ENCODE measurements around the gene ASCC2. TPM values are rescaled to one million over a fixed set of nuclear protein-coding genes. Genes with fewer than 3 reads are reported as not detected.

The ASCC2 gene
- total and polyA plus RNA-seq, 4 donors, result 34.6 to 43.7 (median 38.7) TPM

GRCh38 chr22:29827091-29827490, 11.0 kb downstream of the ASCC2 start:
- H3K27me3 ChIP-seq (ENCODE audit: control insufficient read depth in 4 of 4, insufficient read depth in 4 of 4, low read length in 3 of 4), result no peaks in the 10 kb centered on the region
- no peak overlapping the region for H3K27ac ChIP-seq (ENCODE audit: low read depth in 1 of 2, low read length in 2 of 2)
- 93% methylated on average over 4 of the region's 4 CpGs for WGBS
- H3K4me3 ChIP-seq (ENCODE audit: low read depth in 1 of 3, low read length in 3 of 3), result no peak overlapping the region
- DNase-seq (ENCODE audit: low spot score), result no peak
- no peak overlapping the region for H3K9ac ChIP-seq (ENCODE audit: low read depth in 1 of 2, low read length in 2 of 2)
- no peaks in the 10 kb centered on the region for H3K9me3 ChIP-seq (ENCODE audit: control insufficient read depth in 4 of 4, low read length in 3 of 4)
- peaks cover 5 to 31% (median 23%) of the 10 kb centered on the region in 4 donors for H3K4me1 ChIP-seq (ENCODE audit: control insufficient read depth in 4 of 4, insufficient read depth in 4 of 4, low read length in 3 of 4)
- no peak for TF ChIP-seq EGR1 (IDR thresholded peaks at IDR 0.05; ENCODE audit: low read depth in 2 of 2)
- TF ChIP-seq FOXA1 (IDR thresholded peaks at IDR 0.05), result no peak
- no peak for TF ChIP-seq ATF3 (IDR thresholded peaks at IDR 0.05)
- no peak for TF ChIP-seq REST (IDR thresholded peaks at IDR 0.05)
- no peak for TF ChIP-seq RXRA (IDR thresholded peaks at IDR 0.05)
- TF ChIP-seq JUND (IDR thresholded peaks at IDR 0.05), result no peak
- no peak for TF ChIP-seq GABPA (IDR thresholded peaks at IDR 0.05 in 1 of 2, conservative IDR thresholded peaks at IDR 0.05 in 1 of 2)
- peaks cover 8 to 25% (median 22%) of the 10 kb centered on the region in 4 donors for H3K36me3 ChIP-seq (ENCODE audit: control insufficient read depth in 4 of 4, insufficient read depth in 3 of 4, low read depth in 1 of 4, low read length in 3 of 4)

- no peak overlapping the region for H3K27ac ChIP-seq (ENCODE audit: low read depth in 1 of 2, low read length in 2 of 2)
- H3K36me3 ChIP-seq (ENCODE audit: control insufficient read depth in 4 of 4, insufficient read depth in 3 of 4, low read depth in 1 of 4, low read length in 3 of 4), result peaks cover 8 to 26% (median 22%) of the 10 kb centered on the region in 4 donors
- DNase-seq (ENCODE audit: low spot score), result no peak
- no peaks in the 10 kb centered on the region for H3K27me3 ChIP-seq (ENCODE audit: control insufficient read depth in 4 of 4, insufficient read depth in 4 of 4, low read length in 3 of 4)
- peaks cover 12 to 30% (median 23%) of the 10 kb centered on the region in 4 donors for H3K4me1 ChIP-seq (ENCODE audit: control insufficient read depth in 4 of 4, insufficient read depth in 4 of 4, low read length in 3 of 4)
- 88% methylated on average over 17 of the region's 17 CpGs for WGBS
- TF ChIP-seq RAD21 (IDR thresholded peaks at IDR 0.05), result no peak
- TF ChIP-seq HNF4A (conservative IDR thresholded peaks at IDR 0.05), result no peak
- TF ChIP-seq JUND (IDR thresholded peaks at IDR 0.05), result no peak
- TF ChIP-seq ATF3 (IDR thresholded peaks at IDR 0.05), result no peak
- TF ChIP-seq NR2F2 (IDR thresholded peaks at IDR 0.05), result no peak
- no peak for TF ChIP-seq EGR1 (IDR thresholded peaks at IDR 0.05; ENCODE audit: low read depth in 2 of 2)
- TF ChIP-seq RXRA (IDR thresholded peaks at IDR 0.05), result no peak
- no peak for TF ChIP-seq ZBTB33 (IDR thresholded peaks at IDR 0.05)
- no peak for TF ChIP-seq YY1 (IDR thresholded peaks at IDR 0.05)
- no peak for TF ChIP-seq FOXA1 (IDR thresholded peaks at IDR 0.05)
- TF ChIP-seq SP1 (IDR thresholded peaks at IDR 0.05), result no peak
- TF ChIP-seq HNF4G (IDR thresholded peaks at IDR 0.05), result no peak
- TF ChIP-seq CTCF (IDR thresholded peaks at IDR 0.05; ENCODE audit: low read depth, low read length, missing input control), result no peak
- no peak for TF ChIP-seq GABPA (IDR thresholded peaks at IDR 0.05 in 1 of 2, conservative IDR thresholded peaks at IDR 0.05 in 1 of 2)
- no peak for TF ChIP-seq REST (IDR thresholded peaks at IDR 0.05)
- no peak for TF ChIP-seq TAF1 (conservative IDR thresholded peaks at IDR 0.05)
- TF ChIP-seq MAX (IDR thresholded peaks at IDR 0.05), result no peak
- no peak for TF ChIP-seq FOXA2 (IDR thresholded peaks at IDR 0.05)
- H3K9ac ChIP-seq (ENCODE audit: low read depth in 1 of 2, low read length in 2 of 2), result no peak overlapping the region
- H3K9me3 ChIP-seq (ENCODE audit: control insufficient read depth in 4 of 4, low read length in 3 of 4), result no peaks in the 10 kb centered on the region
- no peak overlapping the region for H3K4me3 ChIP-seq (ENCODE audit: low read depth in 1 of 3, low read length in 3 of 3)
Observed at GRCh38 chr22:29825578-29825977, 12.5 kb downstream of the ASCC2 start.
